Subcutaneous abdominal adipose tissue (tissue), 5 donors: ENCODE data around the gene ZNF358.

Experiments
- H3K27ac ChIP-seq: one replicate; pipeline ENCODE4 v1.7.0; 2013; ENCODE audit warnings: low read depth, mild to moderate bottlenecking, inconsistent platforms, low read length, moderate library complexity
- H3K27me3 ChIP-seq, 5 donors: one replicate each; pipeline ENCODE4 v1.7.0; 2013; ENCODE audit warnings: low read length in 5 of 5, inconsistent platforms in 1 of 5; ENCODE audit not compliant: control insufficient read depth in 5 of 5, insufficient read depth in 4 of 5
- H3K36me3 ChIP-seq, 5 donors: one replicate each; pipeline ENCODE4 v1.7.0; 2013; ENCODE audit warnings: low read length in 5 of 5; ENCODE audit not compliant: control insufficient read depth in 5 of 5, insufficient read depth in 5 of 5
- H3K4me1 ChIP-seq, 5 donors: one replicate each; pipeline ENCODE4 v1.7.0; 2013; ENCODE audit warnings: low read length in 5 of 5, mild to moderate bottlenecking in 3 of 5, moderate library complexity in 1 of 5; ENCODE audit not compliant: control insufficient read depth in 5 of 5, insufficient read depth in 5 of 5
- H3K4me3 ChIP-seq, 5 donors: one replicate each; pipeline ENCODE4 v1.7.0; 2013; ENCODE audit warnings: low read length in 5 of 5, low read depth in 1 of 5
- H3K9ac ChIP-seq, 5 donors: one replicate each; pipeline ENCODE4 v1.7.0; 2013; ENCODE audit warnings: low read length in 5 of 5, mild to moderate bottlenecking in 4 of 5, moderate library complexity in 3 of 5
- H3K9me3 ChIP-seq, 5 donors: one replicate each; pipeline ENCODE4 v1.7.0; 2013; ENCODE audit warnings: low read length in 5 of 5; ENCODE audit not compliant: control insufficient read depth in 5 of 5
- donor health status: healthy.
- donor health status: healthy.
- donor health status: healthy.
- donor health status: healthy.
- donor health status: healthy.

The ZNF358 gene

GRCh38 chr19:7505288-7505681 lies 10.6 kb upstream of the ZNF358 start:
- Histone ChIP-seq H3K27me3 (peaks cover 8 to 28% (median 17%) of the 10 kb centered on the region in 5 donors), H3K4me3 (no peak overlapping the region), H3K4me1 (peaks cover 0 to 23% (median 16%) of the 10 kb centered on the region in 5 donors), H3K9me3 (no peaks in the 10 kb centered on the region), H3K9ac (no peak overlapping the region), H3K36me3 (no peaks in the 10 kb centered on the region), H3K27ac (no peak overlapping the region)

- H3K4me3 ChIP-seq = peak overlapping the region in 1 of 5 donors; percentile 24
- H3K27me3 ChIP-seq = peaks cover 8 to 24% (median 14%) of the 10 kb centered on the region in 5 donors
- H3K36me3 ChIP-seq = no peaks in the 10 kb centered on the region
- no peak overlapping the region for H3K9ac ChIP-seq
- H3K4me1 ChIP-seq = peaks cover 0 to 19% (median 12%) of the 10 kb centered on the region in 5 donors
- H3K27ac ChIP-seq = no peak overlapping the region
- H3K9me3 ChIP-seq = no peaks in the 10 kb centered on the region
These were observed 10.1 kb upstream of the ZNF358 start for GRCh38 chr19:7505682-7506384.

- Histone ChIP-seq H3K4me1 (peaks cover 0 to 12% (median 6%) of the 10 kb centered on the region in 5 donors), H3K4me3 (peak overlapping the region in 1 of 5 donors; percentile 11), H3K9me3 (no peaks in the 10 kb centered on the region), H3K36me3 (no peaks in the 10 kb centered on the region), H3K27ac (no peak overlapping the region), H3K27me3 (peaks cover 8 to 17% (median 13%) of the 10 kb centered on the region in 5 donors), H3K9ac (no peak overlapping the region)
These were observed 9.2 kb upstream of the ZNF358 start for GRCh38 chr19:7506385-7507328.

- H3K36me3 ChIP-seq = no peaks in the 10 kb centered on the region
- H3K4me3 ChIP-seq = no peak overlapping the region
- no peak overlapping the region for H3K9ac ChIP-seq
- peaks cover 0 to 12% (median 6%) of the 10 kb centered on the region in 5 donors for H3K4me1 ChIP-seq
- peaks cover 3 to 11% (median 6%) of the 10 kb centered on the region in 5 donors for H3K27me3 ChIP-seq
- no peaks in the 10 kb centered on the region for H3K9me3 ChIP-seq
- H3K27ac ChIP-seq = no peak overlapping the region
These were observed 8.0 kb upstream of the ZNF358 start for GRCh38 chr19:7507884-7508283.

GRCh38 chr19:7509625-7510024 lies 6.3 kb upstream of the ZNF358 start:
- Histone ChIP-seq H3K9me3 (no peaks in the 10 kb centered on the region), H3K9ac (no peak overlapping the region), H3K27me3 (peaks cover 3 to 8% (median 6%) of the 10 kb centered on the region in 5 donors), H3K4me1 (peaks cover 0 to 12% (median 6%) of the 10 kb centered on the region in 5 donors), H3K27ac (no peak overlapping the region), H3K36me3 (no peaks in the 10 kb centered on the region), H3K4me3 (no peak overlapping the region)

GRCh38 chr19:7512400-7512851 lies 3.5 kb upstream of the ZNF358 start:
- no peak overlapping the region for H3K27ac ChIP-seq
- H3K4me3 ChIP-seq = no peak overlapping the region
- no peaks in the 10 kb centered on the region for H3K36me3 ChIP-seq
- H3K9me3 ChIP-seq = no peaks in the 10 kb centered on the region
- H3K9ac ChIP-seq = no peak overlapping the region
- peaks cover 5 to 18% (median 17%) of the 10 kb centered on the region in 5 donors for H3K4me1 ChIP-seq
- H3K27me3 ChIP-seq = no peaks in the 10 kb centered on the region

GRCh38 chr19:7513809-7514642 lies 1.9 kb upstream of the ZNF358 start:
- no peaks in the 10 kb centered on the region for H3K27me3 ChIP-seq
- no peak overlapping the region for H3K9ac ChIP-seq
- peaks cover 5 to 18% (median 17%) of the 10 kb centered on the region in 5 donors for H3K4me1 ChIP-seq
- H3K9me3 ChIP-seq = no peaks in the 10 kb centered on the region
- no peak overlapping the region for H3K4me3 ChIP-seq
- H3K27ac ChIP-seq = no peak overlapping the region
- peaks cover 0 to 1% (median 0%) of the 10 kb centered on the region in 5 donors for H3K36me3 ChIP-seq

- Histone ChIP-seq H3K9ac (peak overlapping the region in 4 of 5 donors; percentile 21 to 77 (median 63)), H3K4me1 (peaks cover 5 to 18% (median 17%) of the 10 kb centered on the region in 5 donors), H3K4me3 (peak overlapping the region; percentile 54 to 73 (median 63)), H3K36me3 (peaks cover 0 to 11% (median 6%) of the 10 kb centered on the region in 5 donors), H3K27me3 (no peaks in the 10 kb centered on the region), H3K27ac (peak overlapping the region; percentile 6), H3K9me3 (no peaks in the 10 kb centered on the region)
These were observed 726 bp upstream of the ZNF358 start for GRCh38 chr19:7515110-7515644.

- H3K27me3 ChIP-seq = no peaks in the 10 kb centered on the region
- no peaks in the 10 kb centered on the region for H3K9me3 ChIP-seq
- H3K36me3 ChIP-seq = peaks cover 0 to 12% (median 6%) of the 10 kb centered on the region in 5 donors
- H3K27ac ChIP-seq = peak overlapping the region; percentile 72
- peaks cover 5 to 27% (median 26%) of the 10 kb centered on the region in 5 donors for H3K4me1 ChIP-seq
- H3K4me3 ChIP-seq = peak overlapping the region; percentile 63 to 75 (median 74)
- peak overlapping the region; percentile 73 to 99 (median 95) for H3K9ac ChIP-seq
These were observed 430 bp downstream of the ZNF358 start for GRCh38 chr19:7516333-7516732.
